ENCODE measurements around the gene GDA. TPM values are rescaled to one million over a fixed set of nuclear protein-coding genes. Genes with fewer than 3 reads are reported as not detected.
A peak's percentile ranks its signal among the peaks of the same experiment; 100 is the strongest.
"Not testable (repeated sequence)": the region's sequence is repeated elsewhere in the genome, so short reads cannot be mapped to it uniquely, and the experiment has no call there.

The GDA gene
- total RNA-seq, 1 donor from 2014 or later: 32.8 TPM

DNA sequence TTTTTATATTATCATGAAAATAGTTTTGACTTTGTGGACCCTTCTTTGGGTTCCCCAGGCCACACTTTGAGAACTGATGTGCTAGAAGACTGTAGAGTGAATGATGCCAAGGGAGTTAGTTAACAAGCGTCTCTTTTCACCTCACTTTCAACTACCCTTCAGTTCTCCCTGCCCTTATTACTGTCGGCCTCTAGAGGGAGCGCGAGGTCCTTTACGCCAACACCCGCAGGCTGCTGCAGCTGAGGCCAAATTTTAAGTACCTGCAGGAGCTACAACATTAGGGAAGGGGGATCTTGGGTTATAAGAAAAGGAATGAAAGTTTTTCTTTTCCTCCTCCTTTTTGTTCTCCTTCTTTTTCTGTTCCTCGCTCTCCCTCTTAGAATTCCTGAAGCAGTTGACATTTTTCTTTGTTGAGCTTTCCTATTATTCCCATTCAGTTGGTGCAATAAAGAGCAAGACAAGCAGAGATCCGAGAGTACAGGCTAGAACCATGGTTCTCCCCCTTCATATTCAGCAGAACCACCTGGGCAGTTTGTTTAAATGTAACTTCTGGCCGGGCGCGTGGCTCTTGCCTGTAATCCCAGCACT lies 131.8 kb downstream of the GDA start:
- DNase-seq: peak; percentile 21

DNA sequence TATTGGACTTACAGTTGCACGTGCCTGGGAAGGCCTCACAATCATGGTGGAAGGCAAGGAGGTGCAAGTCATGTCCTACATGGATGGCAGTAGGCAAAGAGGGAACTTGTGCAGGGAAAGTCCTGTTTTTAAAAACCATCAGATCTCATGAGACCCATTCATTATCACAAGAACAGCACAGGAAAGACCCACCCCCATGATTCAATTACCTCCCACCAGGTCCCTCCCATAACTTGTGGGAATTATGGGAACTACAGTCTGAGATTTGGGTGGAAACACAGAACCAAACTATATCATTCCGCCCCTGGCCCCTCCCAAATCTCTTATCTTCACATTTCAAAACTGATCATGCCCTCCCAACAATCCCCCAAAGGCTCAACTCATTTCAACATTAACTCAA lies 140.2 kb downstream of the GDA start:
- DNase-seq: no peak

DNA sequence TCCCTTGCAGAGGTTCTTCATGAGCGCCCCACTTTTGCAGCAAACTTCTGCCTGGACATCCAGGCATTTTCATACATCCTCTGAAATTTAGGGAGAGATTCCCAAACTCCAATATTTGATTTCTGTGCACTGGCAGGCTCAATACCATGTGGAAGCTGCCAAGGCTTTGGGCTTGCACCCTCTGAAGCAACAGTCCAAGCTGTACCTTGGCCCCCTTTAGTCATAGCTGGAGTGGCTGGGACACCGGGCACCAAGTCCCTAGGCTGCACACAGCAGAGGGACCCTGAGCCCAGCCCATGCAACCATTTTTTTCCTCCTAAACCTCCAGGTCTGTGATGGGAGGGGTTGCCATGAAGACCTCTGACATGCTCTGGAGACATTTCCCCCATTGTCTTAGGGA lies 141.1 kb downstream of the GDA start:
- DNase-seq: no peak

DNA sequence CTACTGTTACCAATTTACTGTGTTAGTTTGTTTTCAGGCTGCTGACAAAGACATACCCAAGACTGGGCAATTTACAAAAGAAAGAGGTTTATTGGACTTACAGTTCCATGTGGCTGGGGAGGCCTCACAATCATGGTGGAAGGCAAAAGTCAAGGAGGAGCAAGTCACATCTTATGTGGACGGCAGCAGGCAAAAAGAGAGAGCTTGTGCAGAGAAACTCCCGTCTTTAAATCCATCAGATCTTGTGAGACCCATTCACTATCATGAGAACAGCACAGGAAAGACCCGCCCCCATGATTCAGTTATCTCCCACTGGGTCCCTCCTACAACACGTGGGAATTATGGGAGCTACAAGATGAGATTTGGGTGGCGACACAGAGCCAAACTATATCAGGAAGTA lies 142.3 kb downstream of the GDA start:
- DNase-seq: not testable (repeated sequence)

DNA sequence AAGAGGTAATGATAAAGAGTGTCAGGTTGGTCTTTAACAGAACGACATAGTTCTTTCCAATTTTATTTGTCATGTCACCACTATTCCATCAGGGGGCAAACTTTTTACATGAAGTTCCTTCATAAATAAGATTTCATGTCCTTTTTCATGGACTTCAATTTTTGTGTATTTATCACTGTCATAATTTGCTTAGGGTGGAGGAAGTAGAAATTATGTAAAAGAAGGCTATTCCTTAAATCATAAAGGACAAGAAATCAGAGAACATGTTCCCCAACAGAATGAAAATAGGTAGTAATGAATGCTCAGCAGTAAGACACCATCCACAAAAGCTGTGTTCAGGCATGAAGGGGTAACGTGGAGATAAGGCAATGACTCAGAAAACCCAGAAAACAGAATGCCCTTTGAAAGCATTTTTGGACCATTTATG lies 143.0 kb downstream of the GDA start:
- DNase-seq: no peak

DNA sequence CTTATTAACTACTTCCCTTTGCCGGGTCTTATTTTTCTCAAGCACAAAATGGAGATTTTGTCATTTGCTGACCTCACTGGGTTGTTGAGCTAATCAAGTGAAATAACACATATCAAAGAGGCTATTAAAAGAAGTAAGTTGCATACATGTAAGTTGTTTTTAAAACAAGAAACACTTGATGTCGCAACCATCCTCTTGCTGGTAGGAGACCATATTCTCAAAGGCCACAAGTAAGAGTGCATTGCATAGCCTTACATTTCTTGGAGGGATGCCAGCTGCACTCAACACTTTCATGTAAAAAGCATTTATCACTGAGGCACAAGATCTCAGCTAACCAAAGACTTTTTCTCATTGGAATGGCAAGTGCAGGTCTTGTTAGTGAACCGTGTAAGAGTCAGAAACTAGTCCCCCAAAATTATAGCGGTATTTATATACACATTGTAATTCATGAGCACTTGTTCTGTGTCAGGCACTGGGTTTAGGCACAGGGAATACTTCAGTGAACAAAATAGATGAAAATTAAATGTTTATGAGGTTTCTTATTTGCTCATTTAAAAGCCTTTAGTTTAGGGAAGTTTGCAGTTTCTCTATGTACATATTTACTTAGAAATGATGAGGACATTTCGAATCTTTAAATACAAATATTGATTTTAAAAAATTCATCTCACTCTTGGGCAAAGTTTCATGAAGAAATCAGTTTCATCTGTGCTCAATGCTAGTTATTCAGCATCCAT lies 143.8 kb downstream of the GDA start:
- DNase-seq: no peak

DNA sequence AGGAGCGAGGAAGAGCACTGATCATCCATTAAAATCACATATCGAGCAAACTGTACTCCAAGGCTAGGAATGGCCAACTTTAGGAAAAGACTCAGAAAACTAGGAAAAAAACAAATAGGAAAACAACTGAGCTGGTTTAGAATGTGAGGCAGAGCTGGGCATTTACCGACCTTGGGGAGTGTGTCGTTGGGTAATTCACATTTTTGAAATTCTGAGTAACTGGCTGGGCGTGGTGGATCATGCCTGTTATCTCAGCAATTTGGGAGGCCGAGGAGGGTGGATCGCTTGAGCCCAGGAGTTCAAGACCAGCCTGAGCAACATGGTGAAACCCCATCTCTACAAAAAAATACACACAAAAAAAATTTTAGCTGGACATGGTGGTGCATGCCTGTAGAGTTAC lies 145.7 kb downstream of the GDA start:
- DNase-seq: no peak

DNA sequence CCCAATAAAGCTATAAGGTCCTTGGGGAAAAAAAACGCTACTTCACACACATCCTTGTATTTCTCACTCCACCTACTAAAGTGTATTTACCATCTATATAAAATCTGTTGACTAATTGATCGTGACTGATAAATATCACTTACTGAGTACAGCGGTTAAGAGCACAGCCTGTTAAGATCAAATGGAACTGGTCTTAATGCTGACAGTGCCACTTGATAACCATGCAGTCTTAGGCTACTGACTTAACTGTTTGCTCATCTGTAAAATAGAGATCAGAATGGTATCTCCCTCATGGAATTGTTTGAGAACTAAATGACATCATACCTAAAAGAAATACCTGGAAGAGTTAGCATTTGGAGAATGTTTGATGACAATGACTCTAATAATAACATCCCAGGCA lies 148.3 kb downstream of the GDA start:
- DNase-seq: no peak

DNA sequence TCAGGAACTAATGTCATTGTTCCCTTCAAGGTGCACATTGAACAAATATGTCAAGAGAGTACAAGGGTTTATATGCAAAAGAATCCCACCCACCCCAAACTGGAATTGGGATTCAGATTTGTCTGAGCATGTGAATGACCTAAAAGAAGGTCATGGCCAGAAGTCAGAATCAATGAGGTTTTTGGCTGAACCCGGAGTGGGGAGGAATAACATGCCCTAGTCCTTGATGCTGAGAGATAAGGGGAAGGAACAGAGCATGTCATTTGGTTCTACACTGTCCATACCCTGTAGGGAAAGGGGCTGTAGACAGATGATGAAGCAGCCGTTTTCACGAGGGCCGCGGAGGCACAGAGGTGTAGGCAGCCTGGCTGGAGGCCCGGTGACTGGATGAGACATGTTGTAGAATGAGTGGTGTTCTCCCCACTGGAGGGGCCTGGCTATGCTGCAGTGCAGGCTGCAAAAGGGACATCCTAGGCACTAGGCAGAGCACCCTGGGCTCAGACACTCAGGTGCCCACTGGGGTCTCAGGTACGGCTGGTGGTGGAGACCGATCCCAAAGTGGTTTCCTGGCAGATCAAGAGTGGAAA lies 149.9 kb downstream of the GDA start:
- no peak for DNase-seq

DNA sequence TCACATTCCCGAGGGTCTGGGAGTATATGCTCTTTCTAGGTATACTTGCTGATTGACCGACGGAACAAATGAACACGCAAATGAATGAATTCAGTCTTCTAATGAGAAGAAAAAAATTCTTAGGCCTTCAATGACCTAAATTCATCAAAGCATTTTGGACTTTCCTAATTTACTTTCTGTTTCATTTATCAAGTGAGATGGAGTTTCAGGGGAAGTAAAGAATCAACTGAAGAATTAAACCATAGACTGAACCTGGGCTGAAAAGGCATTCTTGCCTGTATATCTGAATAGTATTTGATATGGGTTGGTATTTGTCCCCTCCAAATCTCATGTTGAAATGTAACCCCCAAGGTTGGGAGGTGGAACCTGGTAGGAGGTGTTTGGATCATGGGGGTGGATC lies 151.6 kb downstream of the GDA start:
- DNase-seq: no peak

Small RNA genes lying within 50 kb of the gene (small RNA-seq; reads per million reads assigned to genes)
- not detected for gene RNA5SP285

Other genes with a start within 250 kb of the GDA start
- gene ABHD17B, start 238.2 kb upstream of the GDA start, total RNA-seq: 105 TPM
- 14.2 TPM for gene C9orf85, start 237.8 kb upstream of the GDA start, total RNA-seq
- not detected for gene C9orf57, start 88.8 kb upstream of the GDA start, total RNA-seq
- gene ZFAND5, start 215.8 kb downstream of the GDA start, total RNA-seq: 333 TPM